Colon (tissue), 2 donors: ENCODE results near the gene TTC23.

Source experiments
- FAIRE-seq: peaks from 2 replicates; lab custom pipeline; 2012; peaks lifted over from hg19 to GRCh38; lab: Jason Lieb, UNC
- donor health status: control.
- donor health status: control.

Gene TTC23

DNA sequence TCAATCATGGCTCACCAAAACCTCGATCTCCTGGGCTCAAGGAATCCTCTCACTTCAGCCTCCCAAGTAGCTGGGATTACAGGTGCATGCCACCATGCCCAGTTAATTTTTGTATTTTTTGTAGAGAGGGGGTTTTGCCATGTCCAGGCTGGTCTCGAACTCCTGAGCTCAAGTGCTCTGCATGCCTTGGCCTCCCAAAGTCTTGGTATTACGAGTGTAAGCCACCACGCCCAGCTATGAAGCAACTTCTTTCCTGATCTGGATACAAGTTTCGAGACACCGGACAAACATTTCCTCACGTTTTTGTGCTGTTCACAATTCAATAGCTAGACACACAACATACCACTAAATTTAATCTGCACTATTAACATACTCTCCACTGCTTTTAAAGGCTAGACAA, 147.9 kb downstream of the TTC23 start:
- FAIRE-seq = no peak

DNA sequence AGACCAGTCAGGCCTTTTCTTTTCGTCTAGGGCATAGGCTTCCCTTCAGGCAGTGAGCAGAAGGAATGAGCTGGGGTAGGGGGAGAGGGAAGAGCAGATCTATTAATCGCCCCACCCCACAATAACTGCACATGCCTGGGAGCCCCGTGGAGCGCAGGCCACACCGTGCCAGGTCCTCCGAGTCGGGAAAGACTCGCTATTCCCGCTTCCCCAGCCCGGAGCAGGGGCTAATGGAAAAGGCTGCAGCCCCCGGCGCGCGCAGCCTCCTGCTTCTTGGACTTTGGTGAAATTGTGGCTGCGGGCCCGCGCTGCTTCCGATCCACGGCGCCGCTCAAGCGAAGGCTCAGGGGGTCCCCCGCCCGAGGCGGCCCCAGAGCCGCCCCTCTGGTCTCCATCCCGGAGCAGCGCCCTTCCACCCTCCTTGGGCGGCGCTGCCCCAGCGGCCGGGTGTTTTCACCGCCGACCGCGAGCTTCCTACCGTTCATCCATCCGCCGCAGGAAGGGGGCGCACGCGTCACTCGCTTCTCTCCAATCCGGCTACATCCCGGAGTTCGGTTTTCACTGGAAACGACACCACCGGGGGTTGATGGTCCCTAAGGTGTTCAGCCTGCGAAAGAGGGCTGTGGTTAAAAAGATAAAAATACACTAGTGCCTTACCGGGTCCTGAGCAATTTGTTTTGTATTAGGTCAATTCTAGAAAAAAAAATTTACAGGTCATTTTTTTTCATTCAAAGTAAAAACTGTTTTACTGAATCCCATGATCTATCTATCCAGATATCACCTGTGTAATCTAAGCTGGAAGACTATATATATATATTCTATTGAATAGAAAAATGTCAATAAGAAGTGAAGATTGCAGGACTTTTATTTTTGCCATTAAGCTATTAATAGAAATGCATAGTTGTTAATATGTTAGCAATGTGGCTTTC, 148.9 kb downstream of the TTC23 start:
- no peak for FAIRE-seq

GRCh38 chr15:99099661-99100060, 149.7 kb downstream of the TTC23 start:
- FAIRE-seq = no peak

GRCh38 chr15:99098991-99099390, 150.4 kb downstream of the TTC23 start:
- FAIRE-seq = no peak

DNA sequence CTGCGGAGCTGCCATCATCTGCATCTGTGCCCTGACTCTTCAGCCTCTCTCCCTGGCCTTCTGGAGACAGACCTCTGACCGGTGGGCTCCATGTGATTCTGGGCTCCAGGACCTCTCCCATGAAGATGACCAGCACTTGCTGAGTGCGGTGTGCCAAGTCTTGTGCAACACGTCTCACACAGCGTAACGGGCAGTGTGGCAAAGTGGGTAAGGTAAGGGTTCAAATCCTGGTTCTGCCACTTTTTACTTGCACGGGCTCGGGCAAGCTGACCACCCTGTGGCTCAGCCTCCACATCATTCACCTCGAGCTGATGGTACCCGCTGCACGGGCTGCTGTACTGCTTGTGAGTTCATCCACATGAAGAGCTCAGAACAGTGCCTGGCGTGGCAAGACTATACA, 151.0 kb downstream of the TTC23 start:
- FAIRE-seq = no peak

GRCh38 chr15:99097441-99098410, 151.7 kb downstream of the TTC23 start:
- no peak for FAIRE-seq

- FAIRE-seq = no peak
Measured at GRCh38 chr15:99096894-99097426, 152.4 kb downstream of the TTC23 start.

GRCh38 chr15:99096173-99096893, 153.0 kb downstream of the TTC23 start:
- no peak for FAIRE-seq

DNA sequence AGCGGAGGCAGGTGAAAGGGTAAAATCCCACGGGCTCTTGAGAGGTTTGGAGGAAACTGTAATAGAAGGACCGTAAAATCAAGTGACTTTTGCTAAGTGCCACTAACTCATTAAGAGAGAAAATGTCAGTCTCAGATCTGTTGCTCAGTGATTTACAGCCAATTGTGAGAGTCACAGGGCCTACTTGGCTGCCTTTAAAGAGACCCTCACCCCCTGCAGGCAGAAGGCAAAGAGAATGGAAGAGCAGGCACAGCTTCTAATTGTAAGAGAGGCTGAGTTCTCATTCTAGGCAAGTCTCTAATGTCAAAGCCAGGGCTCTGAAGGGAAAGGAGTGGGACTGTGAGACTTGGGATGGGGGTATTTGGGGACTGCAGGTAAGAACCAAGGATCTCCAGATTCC, 153.8 kb downstream of the TTC23 start:
- no peak for FAIRE-seq

- FAIRE-seq = no peak
Measured at GRCh38 chr15:99092554-99093172, 156.7 kb downstream of the TTC23 start.

DNA sequence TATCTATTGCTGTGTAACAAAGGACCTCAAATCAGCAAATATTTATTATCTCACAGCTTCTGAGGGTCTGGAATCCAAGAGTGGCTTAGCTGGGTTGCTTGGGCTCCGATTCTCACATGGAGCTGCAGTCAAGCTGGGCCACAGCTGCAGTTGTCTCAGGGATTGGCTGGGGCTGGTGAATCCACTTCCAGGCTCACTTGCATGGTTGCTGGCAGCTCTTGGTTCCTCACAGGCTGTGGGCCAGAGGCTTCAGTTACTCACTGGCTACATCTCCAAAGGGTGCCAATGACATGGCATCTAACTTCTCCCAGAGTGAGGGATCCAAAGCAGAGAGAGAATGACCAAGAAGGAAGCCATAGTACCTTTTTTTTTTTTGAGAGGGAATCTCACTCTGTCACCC, 158.4 kb downstream of the TTC23 start:
- FAIRE-seq = no peak

DNA sequence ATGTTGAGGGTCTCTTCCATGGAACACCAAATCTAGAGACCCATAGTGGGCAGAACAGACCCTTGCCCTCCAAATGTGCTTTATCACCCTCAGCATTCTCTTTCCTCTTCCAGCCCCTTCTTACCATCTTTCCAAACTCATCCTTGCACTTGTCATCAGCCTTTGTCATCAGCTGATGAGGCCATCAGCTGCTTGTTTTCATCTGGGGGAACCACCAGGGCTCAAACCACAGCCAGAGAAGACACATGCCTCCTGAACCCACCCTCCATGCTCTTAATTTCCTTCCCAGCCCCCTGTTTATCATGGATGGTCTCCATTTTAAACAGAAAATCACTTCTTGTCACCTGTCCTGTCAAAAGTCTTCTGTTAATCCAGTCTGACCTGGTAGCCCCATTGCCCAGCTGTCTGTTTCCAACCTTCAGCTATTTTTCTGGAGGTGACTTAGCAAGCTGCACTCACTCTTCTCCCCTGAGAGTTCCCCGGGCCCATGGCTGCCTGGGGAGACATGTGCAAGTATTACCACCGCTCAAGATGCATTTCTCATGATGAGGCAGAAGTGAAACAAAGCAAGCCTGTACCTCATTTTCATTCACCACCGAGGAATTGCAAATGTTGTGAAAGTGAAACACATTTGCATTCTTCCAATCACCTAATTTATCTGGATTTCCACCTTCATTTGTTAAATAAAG, 159.2 kb downstream of the TTC23 start:
- FAIRE-seq = no peak

- no peak for FAIRE-seq
Measured at GRCh38 chr15:99087405-99087943, 161.9 kb downstream of the TTC23 start.

DNA sequence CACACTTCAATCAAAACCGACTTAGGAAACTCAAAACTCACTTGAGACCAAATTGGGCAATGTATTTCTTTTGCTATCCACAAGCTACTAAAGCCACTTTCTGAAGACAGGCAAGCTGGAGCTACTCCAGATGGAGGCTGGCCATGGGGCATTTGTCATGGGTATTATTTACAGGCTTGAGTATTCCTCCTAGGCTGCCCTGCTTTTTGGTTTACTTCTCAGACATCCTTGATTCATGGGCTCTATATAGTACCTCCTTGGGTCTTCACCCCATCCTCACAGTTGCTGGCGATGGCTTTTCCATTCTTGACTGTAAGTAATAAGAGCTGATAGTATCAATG, 163.1 kb downstream of the TTC23 start:
- FAIRE-seq = no peak
